IMR-90 (cell line): ENCODE data around the gene BEND3. TPM values are rescaled to one million over a fixed set of nuclear protein-coding genes. Genes with fewer than 3 reads are reported as not detected.
A peak's percentile ranks its signal among the peaks of the same experiment; 100 is the strongest.

Experiments used
- ATAC-seq: fragments of 200-7000 bp; cut with Tn5 transposase; 2 replicates; pipeline ENCODE4 v1.9.1; 2020; ENCODE audit warnings: low read depth, mild to moderate bottlenecking, moderate library complexity
- BruUV-seq: library from RNA; stranded (reverse); fragments of 400-500 nt; replicated peaks from 2 replicates; lab custom pipeline; 2021; lab: Mats Ljungman, UMichigan
- CTCF ChIA-PET: fragments of 300-600 bp; formaldehyde crosslinking; extraction: SDS; loops from one replicate; lab custom pipeline; 2021; ENCODE audit warnings: antibody characterized with exemption; lab: Yijun Ruan, JAX
- POLR2A ChIA-PET: fragments of 300-600 bp; sonication (Branson Sonifier 250); formaldehyde crosslinking; loops from one replicate; lab custom pipeline; 2022; ENCODE audit warnings: antibody characterized with exemption; ENCODE audit not compliant: unreplicated experiment; lab: Charles Lee
- DNase-seq: peaks from one replicate; pipeline ENCODE4 v3.0.0; 2013
- H2AFZ ChIP-seq: replicated peaks from 2 replicates; pipeline ENCODE3; 2013; ENCODE audit warnings: low read length, mild to moderate bottlenecking; ENCODE audit not compliant: poor library complexity
- H2AK5ac ChIP-seq: 2 replicates; pipeline ENCODE4 v1.6.1; 2013; ENCODE audit warnings: low read depth, low read length, inconsistent platforms
- H2AK9ac ChIP-seq: replicated peaks from 2 replicates; pipeline ENCODE3; 2013; ENCODE audit warnings: mild to moderate bottlenecking, low read depth, low read length, moderate library complexity; ENCODE audit not compliant: poor library complexity
- H2BK120ac ChIP-seq: 2 replicates; pipeline ENCODE4 v1.6.1; 2013; ENCODE audit warnings: low read depth, low read length, inconsistent platforms
- H2BK15ac ChIP-seq: 3 replicates; pipeline ENCODE4 v1.6.1; 2013; ENCODE audit warnings: low read depth, low read length, inconsistent platforms
- H2BK20ac ChIP-seq: 2 replicates; pipeline ENCODE4 v1.6.1; 2013; ENCODE audit warnings: low read depth, mild to moderate bottlenecking, inconsistent platforms, low read length, moderate library complexity
- H2BK5ac ChIP-seq: 2 replicates; pipeline ENCODE4 v1.6.1; 2013; ENCODE audit warnings: mild to moderate bottlenecking, low read depth, low read length, inconsistent platforms; ENCODE audit not compliant: poor library complexity, severe bottlenecking
- H3K14ac ChIP-seq: replicated peaks from 2 replicates; pipeline ENCODE4 v1.6.1; 2013; ENCODE audit warnings: low read depth, low read length, inconsistent platforms
- H3K18ac ChIP-seq: 2 replicates; pipeline ENCODE4 v1.6.1; 2013; ENCODE audit warnings: low read depth, low read length, control low read depth
- H3K23ac ChIP-seq: 2 replicates; pipeline ENCODE4 v1.6.1; 2013; ENCODE audit warnings: low read depth, low read length, inconsistent platforms
- H3K27ac ChIP-seq: 2 replicates; pipeline ENCODE4 v1.5.1; 2013; ENCODE audit warnings: mild to moderate bottlenecking, control low read depth, low read length; ENCODE audit not compliant: insufficient read depth
- H3K27me3 ChIP-seq: 2 replicates; pipeline ENCODE4 v1.6.1; 2013; ENCODE audit warnings: low read length; ENCODE audit not compliant: control insufficient read depth, insufficient read depth
- H3K36me3 ChIP-seq: 2 replicates; pipeline ENCODE4 v1.6.1; 2013; ENCODE audit warnings: low read length, mixed read lengths; ENCODE audit not compliant: control insufficient read depth, insufficient read depth
- H3K4ac ChIP-seq: 2 replicates; pipeline ENCODE4 v1.6.1; 2013; ENCODE audit warnings: low read depth, low read length, inconsistent platforms
- H3K4me1 ChIP-seq: 2 replicates; pipeline ENCODE4 v1.6.1; 2013; ENCODE audit warnings: low read length, mixed read lengths; ENCODE audit not compliant: control insufficient read depth, insufficient read depth
- H3K4me2 ChIP-seq: 2 replicates; pipeline ENCODE4 v1.6.1; 2013; ENCODE audit warnings: low read depth, mild to moderate bottlenecking, control low read depth, low read length, moderate library complexity
- H3K4me3 ChIP-seq: 2 replicates; pipeline ENCODE4 v1.5.1; 2013; ENCODE audit warnings: low read depth, mild to moderate bottlenecking, control low read depth, low read length, moderate library complexity; ENCODE audit not compliant: insufficient read depth
- H3K56ac ChIP-seq: 2 replicates; pipeline ENCODE4 v1.6.1; 2013; ENCODE audit warnings: low read length, inconsistent platforms; ENCODE audit not compliant: insufficient read depth; ENCODE audit errors: extremely low read depth
- H3K79me1 ChIP-seq, 2 experiments: 2 replicates each; pipeline ENCODE4 v1.6.1; 2013; ENCODE audit warnings: low read length in 2 of 2, inconsistent platforms in 1 of 2, low read depth in 1 of 2
- H3K9ac ChIP-seq: 2 replicates; pipeline ENCODE4 v1.6.1; 2013; ENCODE audit warnings: low read depth, low read length, control low read depth
- H3K9me1 ChIP-seq: 2 replicates; pipeline ENCODE4 v1.6.1; 2013; ENCODE audit warnings: low read length, inconsistent platforms; ENCODE audit not compliant: insufficient read depth
- H3K9me3 ChIP-seq: 2 replicates; pipeline ENCODE4 v1.6.1; 2013; ENCODE audit warnings: low read length; ENCODE audit not compliant: control insufficient read depth, insufficient read depth
- H4K20me1 ChIP-seq: 2 replicates; pipeline ENCODE4 v1.6.1; 2013; ENCODE audit warnings: low read length, inconsistent platforms; ENCODE audit not compliant: insufficient read depth
- H4K5ac ChIP-seq: 2 replicates; pipeline ENCODE4 v1.6.1; 2013; ENCODE audit warnings: mild to moderate bottlenecking, low read depth, low read length, control low read depth
- H4K8ac ChIP-seq, 2 experiments: 2 replicates each; pipeline ENCODE4 v1.6.1; 2013; ENCODE audit warnings: low read depth in 2 of 2, low read length in 2 of 2, control low read depth in 1 of 2, inconsistent platforms in 1 of 2
- H4K91ac ChIP-seq: 2 replicates; pipeline ENCODE4 v1.6.1; 2013; ENCODE audit warnings: low read depth, low read length, inconsistent platforms; ENCODE audit not compliant: insufficient read depth
- CHD1 ChIP-seq: IDR thresholded peaks from 2 replicates; pipeline ENCODE4 v1.6.1; 2012; ENCODE audit warnings: low read depth, low read length, improper control_type of control experiment
- ELK1 ChIP-seq: fragments of 150-350 bp; IDR thresholded peaks from 2 replicates; pipeline ENCODE4 v1.6.1; 2016; ENCODE audit warnings: low read depth, mild to moderate bottlenecking, low read length, moderate library complexity, borderline replicate concordance
- MAFK ChIP-seq: IDR thresholded peaks from 2 replicates; pipeline ENCODE4 v1.6.1; 2012; ENCODE audit warnings: low read depth, low read length, improper control_type of control experiment
- RAD21 ChIP-seq: IDR thresholded peaks from 2 replicates; pipeline ENCODE4 v1.6.1; 2012; ENCODE audit warnings: low read length, improper control_type of control experiment
- SMC3 ChIP-seq: fragments of 150-350 bp; IDR thresholded peaks from 2 replicates; pipeline ENCODE4 v1.6.1; 2016; ENCODE audit warnings: low read depth, mild to moderate bottlenecking, antibody characterized with exemption, low read length, moderate library complexity
- WGBS, 2 experiments: methylation state at CpG; one replicate each; pipeline versions ENCODE4 v1.1.5 to v1.1.7; 2013; ENCODE audit warnings: missing lambda C conversion rate in 2 of 2; ENCODE audit not compliant: insufficient read length in 1 of 2; ENCODE audit errors: extremely low coverage in 2 of 2; 5-methylcytosine and 5-hydroxymethylcytosine counted together
- dilution Hi-C: fragments of 300-500 bp; cut with HindIII; formaldehyde crosslinking; loops from one replicate; pipeline ENCODE4 v1.14.3; 2018; ENCODE audit warnings: low sequenced_read_pairs; ENCODE audit not compliant: unreplicated experiment
- in situ Hi-C: fragments of 300-500 bp; cut with MboI; formaldehyde crosslinking; loops from 3 replicates; pipeline ENCODE4 v1.14.3; 2019; ENCODE audit warnings: low sequenced_read_pairs, inconsistent platforms, mixed read lengths
- intact Hi-C: fragments of 100-400 bp; cut with micrococcal nuclease; formaldehyde crosslinking; loops from 2 replicates; pipeline ENCODE4 v1.10.0; 2022
- polyA plus RNA-seq, 3 experiments: library from polyadenylated mRNA; depleted of rRNA; stranded (reverse); fragments of >200 nt; gene quantifications; 2 replicates each; pipeline ENCODE4 v1.2.3, GENCODE V29; 2012; ENCODE audit warnings: low replicate concordance in 1 of 3
- total RNA-seq: library from RNA; depleted of rRNA; stranded (reverse); fragments of >200 nt; gene quantifications from 2 replicates; pipeline ENCODE4 v1.2.3, GENCODE V29; 2012
- TF ChIP-seq, protein P1 (sequence below): conservative IDR thresholded peaks from 2 replicates; pipeline ENCODE4 v1.5.1; 2012; ENCODE audit warnings: mild to moderate bottlenecking, low read depth, low read length, improper control_type of control experiment

The BEND3 gene
- total and polyA plus RNA-seq, 2 of the 4 experiments (the other 2 are of a cell fraction): 1.2 to 1.8 TPM

DNA sequence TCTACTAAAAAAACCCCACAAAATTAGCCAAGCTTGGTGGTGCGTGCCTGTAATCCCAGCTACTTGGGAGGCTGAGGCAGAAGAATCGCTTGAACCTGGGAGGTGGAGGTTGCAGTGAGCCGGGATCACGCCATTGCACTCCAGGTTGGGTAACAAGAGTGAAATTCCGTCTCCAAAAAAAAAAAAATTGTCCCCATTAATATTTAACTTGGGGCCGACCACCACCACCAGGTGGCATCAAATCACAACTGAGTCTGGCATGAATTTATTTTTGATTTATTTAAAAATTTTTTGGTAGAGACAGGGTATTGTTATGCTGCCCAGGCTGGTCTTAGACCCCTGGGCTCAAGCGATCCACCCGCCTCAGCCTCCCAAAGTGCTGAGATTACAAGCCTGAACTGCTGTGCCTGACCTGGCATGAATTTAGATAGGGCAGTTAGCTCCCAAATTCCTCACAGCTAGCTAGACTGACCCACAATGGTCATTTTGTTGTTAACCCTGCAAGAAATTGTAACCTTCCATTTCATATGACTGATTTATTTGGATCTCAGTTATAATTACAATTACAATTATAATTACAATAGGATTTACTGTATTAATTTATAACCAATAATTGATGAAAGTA lies 17.1 kb upstream of the BEND3 start:
- Histone ChIP-seq H2BK120ac (no peak overlapping the region), H3K36me3 (no peaks in the 10 kb centered on the region), H4K5ac (no peak overlapping the region), H3K56ac (no peak overlapping the region), H4K8ac (no peak overlapping the region), H2BK5ac (no peak overlapping the region), H4K91ac (no peak overlapping the region), H3K4me2 (no peak overlapping the region), H3K9ac (no peak overlapping the region), H2AK5ac (no peak overlapping the region), H3K14ac (no peak overlapping the region), H3K4me1 (no peaks in the 10 kb centered on the region), H3K27me3 (no peaks in the 10 kb centered on the region), H3K23ac (no peak overlapping the region), H3K4ac (no peak overlapping the region), H3K18ac (no peak overlapping the region), H3K4me3 (no peak overlapping the region), H3K9me1 (no peaks in the 10 kb centered on the region), H2AFZ (no peak overlapping the region), H2BK15ac (no peak overlapping the region), H4K20me1 (no peaks in the 10 kb centered on the region), H3K27ac (no peak overlapping the region), H3K79me1 (no peaks in the 10 kb centered on the region), H2BK20ac (no peak overlapping the region), H2AK9ac (no peak overlapping the region), H3K9me3 (no peaks in the 10 kb centered on the region)
- DNase-seq (no peak), ATAC-seq (peak; percentile 56)
- intact Hi-C loops: loop anchor here (2.0 to 10.0 kb wide), 6 partner anchors 192 to 715 kb away; partner anchors contain the start of genes PDSS2 and SOBP
- CTCF ChIA-PET: interaction anchor here (0.7 kb wide), 1 partner anchor 23 kb away, joined by 3 read pairs; no protein-coding TSS in a partner anchor
- in situ Hi-C loops: no loop called here
- 80% methylated on average over 1 of the region's 8 CpGs; no CpG with 5 or more reads in 1 of the 2 experiments for WGBS, 2 experiments
- POLR2A ChIA-PET: no interaction called here
- peak; percentile 77 for TF ChIP-seq SMC3
- peak; percentile 59 for TF ChIP-seq RAD21
- no peak for TF ChIP-seq MAFK
- TF ChIP-seq ELK1: no peak
- TF ChIP-seq, protein P1, sequence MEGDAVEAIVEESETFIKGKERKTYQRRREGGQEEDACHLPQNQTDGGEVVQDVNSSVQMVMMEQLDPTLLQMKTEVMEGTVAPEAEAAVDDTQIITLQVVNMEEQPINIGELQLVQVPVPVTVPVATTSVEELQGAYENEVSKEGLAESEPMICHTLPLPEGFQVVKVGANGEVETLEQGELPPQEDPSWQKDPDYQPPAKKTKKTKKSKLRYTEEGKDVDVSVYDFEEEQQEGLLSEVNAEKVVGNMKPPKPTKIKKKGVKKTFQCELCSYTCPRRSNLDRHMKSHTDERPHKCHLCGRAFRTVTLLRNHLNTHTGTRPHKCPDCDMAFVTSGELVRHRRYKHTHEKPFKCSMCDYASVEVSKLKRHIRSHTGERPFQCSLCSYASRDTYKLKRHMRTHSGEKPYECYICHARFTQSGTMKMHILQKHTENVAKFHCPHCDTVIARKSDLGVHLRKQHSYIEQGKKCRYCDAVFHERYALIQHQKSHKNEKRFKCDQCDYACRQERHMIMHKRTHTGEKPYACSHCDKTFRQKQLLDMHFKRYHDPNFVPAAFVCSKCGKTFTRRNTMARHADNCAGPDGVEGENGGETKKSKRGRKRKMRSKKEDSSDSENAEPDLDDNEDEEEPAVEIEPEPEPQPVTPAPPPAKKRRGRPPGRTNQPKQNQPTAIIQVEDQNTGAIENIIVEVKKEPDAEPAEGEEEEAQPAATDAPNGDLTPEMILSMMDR: peak; percentile 61
- no peak for TF ChIP-seq CHD1
- no TSS peak for BruUV-seq
- dilution Hi-C loops: no loop called here
